Activated naive CD8-positive, alpha-beta T cell treated with anti-CD3 and anti-CD28 coated beads, Interleukin-2, amount 50 U/mL, for 16 hours (primary cell): ENCODE measurements around the gene MSX2.

Source experiments
- DNase-seq: peaks from one replicate; pipeline ENCODE4 v3.0.0-alpha.2; 2020; ENCODE audit warnings: low read depth, low spot score

MSX2 gene

GRCh38 chr5:174724484-174725260 lies at the start of gene MSX2:
Gene MSX2 (plus strand): TSS chr5:174724582. CDS start chr5:174724660, 78 bp downstream.
- DNase-seq: no peak

DNA sequence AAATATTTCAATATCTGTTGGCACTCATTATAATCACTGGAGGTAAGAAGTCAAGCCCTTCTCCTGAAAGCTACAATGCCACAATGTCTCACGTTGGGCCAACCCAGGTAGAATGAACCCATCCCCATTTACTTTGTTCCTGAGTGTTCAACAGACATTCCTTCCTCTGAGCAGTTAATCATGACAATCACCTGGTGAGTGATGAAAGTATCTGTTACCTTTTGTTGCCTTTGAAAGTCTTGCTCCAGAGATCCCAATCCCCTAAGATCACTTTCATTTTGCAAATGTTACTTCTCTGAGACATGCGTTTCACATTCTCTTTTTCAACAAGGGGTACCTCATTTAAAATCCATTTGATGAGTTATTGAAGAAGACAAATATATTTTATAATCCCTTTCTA lies 49.3 kb upstream of the MSX2 start:
- DNase-seq: no peak

- DNase-seq: no peak
Observed at GRCh38 chr5:174675916-174676315, 48.5 kb upstream of the MSX2 start.

DNA sequence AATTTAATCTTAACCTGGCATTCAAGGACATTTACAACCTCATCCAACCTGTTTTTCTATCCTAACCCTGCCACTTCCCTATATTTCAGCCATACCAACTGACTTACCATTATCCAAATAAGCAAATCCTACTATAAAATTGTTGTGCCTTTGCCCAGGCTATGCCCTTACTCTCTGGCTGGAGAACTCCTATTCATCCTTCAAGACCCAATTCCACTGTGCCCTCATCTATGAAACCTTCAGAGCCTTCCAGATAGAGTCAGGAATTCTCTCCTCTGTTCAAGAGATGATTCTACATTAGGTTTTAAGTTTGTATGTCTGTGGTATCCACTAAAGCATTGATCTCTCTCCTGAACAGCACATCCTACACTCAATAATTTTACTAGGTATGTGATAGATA lies 46.3 kb upstream of the MSX2 start:
- DNase-seq: no peak

DNA sequence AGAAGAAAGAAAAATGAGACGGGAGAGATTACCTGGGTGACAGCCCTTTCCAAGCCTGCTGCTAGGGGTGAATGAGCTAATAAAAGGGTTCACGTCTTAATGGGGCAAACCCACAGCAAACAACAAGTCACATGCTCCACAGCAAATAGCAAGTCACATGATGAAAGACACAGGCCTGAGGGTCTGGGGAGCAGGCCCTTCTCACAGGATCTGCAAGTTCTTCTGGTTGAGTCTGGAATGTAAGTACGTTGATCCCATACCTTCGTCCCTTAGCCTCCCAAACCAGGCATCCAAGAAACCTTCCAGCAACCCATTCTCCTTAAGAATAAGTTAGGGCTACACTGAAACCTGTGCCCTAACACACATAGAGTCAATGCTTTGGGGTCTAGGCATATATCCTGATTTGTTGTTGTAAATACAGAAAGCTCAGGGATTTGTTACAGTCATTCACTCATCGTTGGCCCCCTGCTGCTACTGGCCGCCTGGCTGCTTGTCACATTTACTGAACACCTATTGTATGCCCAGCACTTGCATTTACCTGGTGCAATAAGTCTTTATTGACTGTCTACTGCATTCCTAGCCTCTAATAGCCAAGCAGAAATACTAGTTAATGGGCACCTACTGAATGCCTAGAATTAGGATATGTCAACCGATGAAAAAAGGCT lies 43.3 kb upstream of the MSX2 start:
- no peak for DNase-seq

DNA sequence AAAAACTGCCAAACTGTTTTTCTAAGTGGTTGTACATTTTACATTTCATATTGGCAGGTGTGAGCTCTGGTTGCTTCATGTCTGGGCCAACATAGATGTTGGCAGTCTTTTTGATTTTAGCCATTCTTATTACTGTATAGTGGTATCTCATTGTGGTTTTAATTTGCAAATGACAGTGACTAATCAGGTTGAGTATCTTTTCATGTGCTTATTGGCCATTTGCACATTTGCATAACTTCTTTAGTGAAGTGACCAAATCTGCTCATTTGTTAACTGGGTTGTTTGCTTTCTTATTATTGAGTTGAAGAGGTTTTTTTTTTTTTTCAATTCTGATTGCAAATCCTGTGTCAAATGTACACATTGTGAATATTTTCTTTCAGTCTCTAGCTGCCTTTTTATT lies 36.9 kb upstream of the MSX2 start:
- no peak for DNase-seq

DNA sequence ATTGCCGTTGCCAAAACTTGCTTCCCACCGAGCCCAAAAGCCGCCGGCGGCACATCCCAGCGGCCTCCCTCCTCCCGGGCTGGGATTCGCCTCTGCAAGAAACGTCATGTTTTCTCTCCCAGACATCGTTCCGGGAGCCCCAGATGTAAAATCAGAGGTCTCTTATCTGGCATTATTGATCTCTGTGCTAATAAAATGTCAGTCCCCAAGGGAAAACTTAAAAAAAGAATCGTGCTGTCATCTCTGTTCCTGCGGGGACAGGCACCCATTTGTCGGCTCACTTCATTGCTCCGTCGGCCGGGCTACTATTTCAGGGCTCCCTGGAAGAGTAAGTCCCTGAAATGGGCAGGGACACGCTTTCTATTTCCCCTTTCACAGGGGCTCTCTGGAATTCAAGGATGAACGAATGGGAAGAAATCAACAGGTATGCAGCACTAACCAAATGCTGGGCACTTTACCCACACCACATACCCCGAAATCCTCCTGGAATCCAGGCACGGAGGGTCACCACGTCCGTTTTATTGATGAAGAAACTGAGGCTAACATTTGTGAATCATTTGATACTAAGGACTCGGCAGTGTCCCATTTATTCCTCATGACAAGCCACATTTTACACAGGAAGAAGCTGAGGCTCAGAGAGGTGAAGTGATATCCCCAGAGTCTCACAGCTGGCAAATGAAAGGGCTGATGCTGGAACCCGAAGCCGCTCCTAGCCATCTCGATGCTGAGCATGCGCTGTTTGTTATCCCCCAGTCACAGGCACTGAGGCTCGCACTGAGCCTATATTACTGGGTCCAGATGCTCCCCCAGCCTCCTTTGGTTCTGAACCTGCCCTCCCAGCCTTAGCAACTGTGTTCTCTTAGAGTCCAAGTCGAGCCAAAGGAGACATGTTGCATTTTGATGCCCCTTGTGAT lies 35.7 kb upstream of the MSX2 start:
- no peak for DNase-seq

- DNase-seq: no peak
Observed at GRCh38 chr5:174690271-174690670, 34.1 kb upstream of the MSX2 start.

DNA sequence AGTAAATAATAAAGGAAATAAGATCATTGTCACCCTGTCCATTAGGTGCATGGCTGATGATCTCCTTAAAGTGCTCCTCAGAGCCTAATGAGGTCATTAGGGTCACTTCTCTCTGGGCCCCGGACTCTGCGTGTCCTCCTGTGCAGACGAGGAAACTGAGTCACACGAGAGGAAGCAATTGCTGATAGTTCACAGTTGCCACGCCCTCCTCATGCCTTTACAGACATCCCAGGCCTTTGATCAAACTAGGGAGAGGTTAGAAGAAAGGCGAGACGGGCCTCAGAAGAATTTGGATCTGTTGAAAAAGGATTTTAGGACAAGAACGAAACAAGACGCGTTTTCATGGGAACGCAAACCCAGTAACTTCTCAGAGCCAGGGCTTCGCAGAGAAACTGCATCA lies 32.0 kb upstream of the MSX2 start:
- DNase-seq: no peak

DNA sequence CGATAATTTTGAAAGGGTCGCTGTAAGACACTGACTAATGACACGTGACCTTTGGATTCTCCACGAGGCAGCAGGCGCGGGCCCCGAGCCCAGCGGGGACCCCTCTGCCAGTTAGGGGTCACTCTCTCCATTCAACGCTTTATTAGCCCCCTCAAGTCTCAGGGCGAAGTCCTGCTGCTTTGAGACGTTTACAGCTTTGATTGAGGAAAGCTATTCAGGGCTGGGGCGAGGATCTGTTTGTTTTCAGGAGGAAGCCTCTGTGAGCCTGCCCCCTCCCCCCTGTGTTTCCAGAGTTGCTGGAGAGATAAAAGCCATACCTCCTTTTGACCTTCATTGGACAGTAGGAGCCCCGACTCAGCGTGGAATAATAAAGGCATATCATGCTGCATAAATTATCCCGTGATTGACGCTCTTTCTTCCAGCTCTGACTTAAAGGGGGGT lies 31.4 kb upstream of the MSX2 start:
- DNase-seq: no peak

- DNase-seq: no peak
Observed at GRCh38 chr5:174693697-174694385, 30.5 kb upstream of the MSX2 start.

GRCh38 chr5:174694611-174695010 lies 29.8 kb upstream of the MSX2 start:
- no peak for DNase-seq

DNA sequence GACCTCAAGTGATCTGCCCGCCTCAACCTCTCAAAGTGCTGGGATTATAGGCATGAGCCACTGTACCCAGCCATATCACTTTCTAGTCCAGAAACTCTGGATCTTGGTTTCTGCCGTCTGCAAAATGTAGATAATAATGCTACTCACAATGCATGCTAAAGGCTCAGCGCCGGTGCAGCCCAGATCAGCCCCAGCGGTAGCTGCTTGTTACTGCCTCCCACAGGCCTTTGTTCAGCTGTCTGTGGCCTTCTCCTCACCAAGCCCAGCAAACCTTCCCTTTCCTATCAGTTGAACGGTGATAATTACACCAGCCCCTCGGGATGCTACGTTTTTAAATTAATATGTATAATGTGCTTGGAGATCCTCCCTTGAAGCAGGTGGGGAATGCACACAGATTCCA lies 26.2 kb upstream of the MSX2 start:
- DNase-seq: no peak

- no peak for DNase-seq
Observed at GRCh38 chr5:174699131-174699530, 25.3 kb upstream of the MSX2 start.

DNA sequence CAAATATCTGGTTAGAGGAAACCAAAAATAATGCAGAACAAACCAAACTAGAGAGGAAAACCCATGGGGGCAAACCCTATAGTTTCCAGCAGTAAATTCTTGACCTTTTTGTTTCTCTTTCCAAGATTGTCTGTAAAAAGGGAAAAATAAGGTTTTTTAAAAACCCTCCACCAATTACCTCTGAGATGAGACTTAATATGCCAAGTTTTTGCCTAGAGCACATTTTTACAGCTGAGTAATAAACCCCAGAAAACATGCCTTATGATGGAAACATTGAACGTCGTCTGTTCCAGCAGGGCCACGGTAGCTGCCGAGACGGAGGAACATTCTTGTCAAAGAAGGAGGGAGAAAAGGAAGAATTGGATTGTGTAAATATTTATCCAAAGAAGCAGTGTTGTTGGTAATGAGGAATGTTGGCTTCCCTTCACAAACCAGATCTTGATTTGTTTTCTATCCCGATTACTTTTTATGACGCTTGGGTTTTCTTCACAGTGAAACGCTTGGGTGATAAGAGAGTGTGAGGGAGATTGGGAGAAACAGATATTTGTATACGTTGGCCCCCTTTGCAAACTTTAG lies 17.3 kb upstream of the MSX2 start:
- DNase-seq: no peak

DNA sequence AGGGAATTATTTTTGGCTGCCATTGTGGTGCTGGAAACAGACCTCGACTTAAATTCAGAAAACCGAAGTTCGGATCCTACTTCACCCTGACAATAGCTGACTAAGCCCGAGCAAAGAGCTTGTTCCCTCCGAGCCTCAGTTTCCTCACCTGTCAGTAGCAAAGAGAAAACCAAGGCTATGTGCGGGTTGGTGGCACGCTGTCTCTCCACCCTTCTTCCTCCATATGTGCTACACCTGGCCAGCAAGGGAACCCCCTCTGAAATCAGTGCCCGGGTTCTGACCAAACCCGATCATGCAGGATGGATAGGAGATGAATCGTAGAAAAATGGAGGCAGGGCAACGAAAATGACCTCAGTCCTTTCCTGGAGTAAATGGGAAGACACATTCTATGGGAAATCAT lies 16.7 kb upstream of the MSX2 start:
- no peak for DNase-seq

DNA sequence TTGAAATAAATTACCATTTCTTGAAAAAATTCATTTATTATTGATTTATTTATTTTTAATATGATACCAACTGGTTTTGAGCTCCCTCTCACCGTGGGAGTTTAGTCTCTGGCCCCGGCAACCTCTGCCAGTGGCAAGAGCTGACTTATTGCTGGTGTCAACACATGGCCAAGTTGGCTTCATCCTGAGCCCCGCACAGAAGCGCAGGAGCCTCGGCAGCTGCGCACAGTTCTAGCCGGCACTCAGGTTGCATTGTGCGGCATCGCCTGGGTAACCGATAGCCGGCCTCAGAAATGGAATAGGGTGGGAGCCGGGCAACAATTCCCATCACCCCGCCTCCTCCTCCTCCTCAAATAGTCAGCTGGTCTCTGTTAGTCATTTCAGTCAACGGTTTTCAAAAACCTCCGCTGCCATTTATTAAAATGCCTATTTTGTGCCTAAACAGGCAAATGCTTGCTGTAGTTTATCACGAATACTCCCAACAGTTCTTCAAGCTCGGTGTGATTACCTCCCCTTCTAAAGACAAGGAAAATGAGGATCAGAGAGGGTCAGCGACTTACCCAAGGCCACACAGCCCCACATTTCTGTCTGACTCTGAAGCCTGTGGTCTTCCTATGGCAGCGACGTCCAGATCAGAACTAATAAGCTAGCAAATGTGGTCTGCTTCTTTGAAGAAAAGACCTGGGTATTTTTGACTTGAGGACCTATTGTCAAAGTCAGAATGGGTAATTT lies 15.7 kb upstream of the MSX2 start:
- DNase-seq: no peak

DNA sequence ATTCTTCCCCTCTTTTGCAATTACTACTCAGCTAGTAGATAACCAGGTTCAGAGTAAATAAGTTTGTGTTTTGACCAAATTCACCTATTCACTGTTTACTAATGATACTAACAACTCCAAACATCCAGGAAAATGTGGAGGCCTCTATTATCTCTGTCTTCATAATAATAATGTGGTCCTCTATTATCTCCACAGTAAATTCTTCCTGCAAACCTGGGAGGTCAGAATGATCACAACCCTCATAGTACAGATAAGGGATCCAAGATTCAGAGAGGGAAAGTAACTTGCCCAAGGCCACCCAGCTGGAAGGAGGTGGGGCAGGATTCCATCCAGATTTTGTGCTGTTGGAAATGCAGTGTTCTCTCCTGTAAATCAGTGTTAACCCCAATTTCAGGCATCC lies 9.6 kb upstream of the MSX2 start:
- no peak for DNase-seq

DNA sequence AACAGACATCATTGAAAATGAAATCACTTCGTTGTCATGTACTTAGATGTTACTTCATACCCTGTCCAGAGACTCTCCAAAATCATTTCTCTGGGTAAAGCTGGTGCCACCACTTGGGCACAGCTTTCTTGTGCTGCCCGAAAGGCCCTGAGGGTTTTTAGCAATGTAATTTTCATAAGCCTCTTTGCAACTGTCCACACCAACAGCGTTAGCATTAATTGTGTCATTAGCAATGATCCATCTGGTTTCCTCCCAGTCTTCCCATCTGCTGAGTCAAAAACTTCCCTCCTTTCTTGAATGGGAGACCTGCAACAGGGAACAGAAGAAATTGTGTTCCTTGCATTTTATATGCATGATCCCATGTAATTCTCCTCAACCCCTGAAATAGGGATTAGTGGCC lies 8.6 kb upstream of the MSX2 start:
- DNase-seq: no peak

GRCh38 chr5:174717826-174718455 lies 6.4 kb upstream of the MSX2 start:
- DNase-seq: no peak
